ENCODE data around the gene GPRASP1. TPM values are rescaled to one million over a fixed set of nuclear protein-coding genes. Genes with fewer than 3 reads are reported as not detected.
"Not testable (repeated sequence)": the region's sequence is repeated elsewhere in the genome, so short reads cannot be mapped to it uniquely, and the experiment has no call there.

Gene GPRASP1
- total RNA-seq, 5 donors from 2014 or later (not counting 1 experiment from before 2014, with no cell fraction given) = 32.6 to 69.1 (median 36.0) TPM

GRCh38 chrX:102663820-102664219 is 12.5 kb downstream of the GPRASP1 start:
- no CpG with 5 or more reads among the region's 4 CpGs for WGBS (ENCODE audit: insufficient coverage)
- DNase-seq; H3K4me3 ChIP-seq (ENCODE audit: control insufficient read depth in 1 of 2, extremely low read depth in 1 of 2, low read length in 1 of 2); H3K4me3 Mint-ChIP-seq; ATAC-seq (replicated peaks in 1 of 4); H3K27me3 Mint-ChIP-seq; H3K27ac ChIP-seq (ENCODE audit: low read length); H3K36me3 ChIP-seq (ENCODE audit: control insufficient read depth in 2 of 2, extremely low read depth in 1 of 2, insufficient read depth in 1 of 2, low read length in 1 of 2); CTCF ChIA-PET; H3K27ac Mint-ChIP-seq; H3K9me3 ChIP-seq; H3K4me1 ChIP-seq (ENCODE audit: control insufficient read depth in 1 of 2, extremely low read depth in 1 of 2, insufficient read depth in 2 of 2, low read length in 2 of 2); POLR2A ChIA-PET; H3K27me3 ChIP-seq (replicated peaks in 1 of 2; ENCODE audit: control insufficient read depth in 2 of 2, extremely low read depth in 1 of 2, insufficient read depth in 2 of 2, low read length in 1 of 2): not testable (repeated sequence)
- Mint-ChIP-seq H3K9me3 (peaks cover 0 to 13% (median 11%) of the 10 kb centered on the region in 3 donors), H3K36me3 (peaks cover 50% of the 10 kb centered on the region), H3K4me1 (peaks cover 13 to 28% (median 14%) of the 10 kb centered on the region in 3 donors)

GRCh38 chrX:102667034-102667433 is 15.8 kb downstream of the GPRASP1 start:
- POLR2A ChIA-PET; H3K9me3 ChIP-seq; H3K4me1 ChIP-seq (ENCODE audit: control insufficient read depth in 1 of 2, extremely low read depth in 1 of 2, insufficient read depth in 2 of 2, low read length in 2 of 2); H3K36me3 ChIP-seq (ENCODE audit: control insufficient read depth in 2 of 2, extremely low read depth in 1 of 2, insufficient read depth in 1 of 2, low read length in 1 of 2); H3K27ac Mint-ChIP-seq; H3K4me3 ChIP-seq (ENCODE audit: control insufficient read depth in 1 of 2, extremely low read depth in 1 of 2, low read length in 1 of 2); H3K27me3 ChIP-seq (replicated peaks in 1 of 2; ENCODE audit: control insufficient read depth in 2 of 2, extremely low read depth in 1 of 2, insufficient read depth in 2 of 2, low read length in 1 of 2); DNase-seq; H3K27ac ChIP-seq (ENCODE audit: low read length); H3K4me3 Mint-ChIP-seq; H3K27me3 Mint-ChIP-seq; ATAC-seq (replicated peaks in 1 of 4): not testable (repeated sequence)
- Mint-ChIP-seq H3K9me3 (peaks cover 0 to 13% (median 11%) of the 10 kb centered on the region in 3 donors), H3K36me3 (peaks cover 62% of the 10 kb centered on the region), H3K4me1 (peaks cover 0 to 15% (median 0%) of the 10 kb centered on the region in 3 donors)
- no CpG with 5 or more reads among the region's 1 CpG for WGBS (ENCODE audit: insufficient coverage)
- CTCF ChIA-PET = interaction anchor here in 1 of 2 donors (0.6 kb wide), 1 partner anchor 74 kb away, joined by 3 read pairs; no protein-coding TSS in a partner anchor

GRCh38 chrX:102669526-102669925 is 18.2 kb downstream of the GPRASP1 start:
- no peaks in the 10 kb centered on the region for H3K36me3 ChIP-seq (ENCODE audit: control insufficient read depth in 2 of 2, extremely low read depth in 1 of 2, insufficient read depth in 1 of 2, low read length in 1 of 2)
- no peaks in the 10 kb centered on the region for H3K9me3 ChIP-seq
- no peaks in the 10 kb centered on the region for H3K4me1 ChIP-seq (ENCODE audit: control insufficient read depth in 1 of 2, extremely low read depth in 1 of 2, insufficient read depth in 2 of 2, low read length in 2 of 2)
- WGBS (ENCODE audit: insufficient coverage) = no CpG with 5 or more reads among the region's 4 CpGs
- Mint-ChIP-seq H3K4me3 (no peak overlapping the region), H3K36me3 (peaks cover 57% of the 10 kb centered on the region), H3K27ac (no peak overlapping the region), H3K4me1 (peaks cover 0 to 15% (median 0%) of the 10 kb centered on the region in 3 donors), H3K27me3 (no peaks in the 10 kb centered on the region), H3K9me3 (peaks cover 0 to 11% (median 7%) of the 10 kb centered on the region in 3 donors)
- ATAC-seq (replicated peaks in 1 of 4) (no peak), DNase-seq (no peak)
- no peaks in the 10 kb centered on the region for H3K27me3 ChIP-seq (replicated peaks in 1 of 2; ENCODE audit: control insufficient read depth in 2 of 2, extremely low read depth in 1 of 2, insufficient read depth in 2 of 2, low read length in 1 of 2)
- POLR2A ChIA-PET = no interaction called here
- H3K4me3 ChIP-seq (ENCODE audit: control insufficient read depth in 1 of 2, extremely low read depth in 1 of 2, low read length in 1 of 2) = no peak overlapping the region
- CTCF ChIA-PET = no interaction called here
- H3K27ac ChIP-seq (ENCODE audit: low read length) = no peak overlapping the region

GRCh38 chrX:102672856-102673255 is 21.6 kb downstream of the GPRASP1 start:
- Mint-ChIP-seq H3K27me3 (no peaks in the 10 kb centered on the region), H3K4me3 (no peak overlapping the region), H3K36me3 (peaks cover 38% of the 10 kb centered on the region), H3K27ac (no peak overlapping the region), H3K9me3 (peaks cover 0 to 3% (median 0%) of the 10 kb centered on the region in 3 donors), H3K4me1 (peaks cover 0 to 21% (median 6%) of the 10 kb centered on the region in 3 donors)
- DNase-seq = no peak
- no peaks in the 10 kb centered on the region for H3K4me1 ChIP-seq (ENCODE audit: control insufficient read depth in 1 of 2, extremely low read depth in 1 of 2, insufficient read depth in 2 of 2, low read length in 2 of 2)
- no peaks in the 10 kb centered on the region for H3K36me3 ChIP-seq (ENCODE audit: control insufficient read depth in 2 of 2, extremely low read depth in 1 of 2, insufficient read depth in 1 of 2, low read length in 1 of 2)
- H3K27ac ChIP-seq (ENCODE audit: low read length) = no peak overlapping the region
- H3K9me3 ChIP-seq = no peaks in the 10 kb centered on the region
- WGBS (ENCODE audit: insufficient coverage) = no CpG with 5 or more reads among the region's 3 CpGs
- H3K27me3 ChIP-seq (replicated peaks in 1 of 2; ENCODE audit: control insufficient read depth in 2 of 2, extremely low read depth in 1 of 2, insufficient read depth in 2 of 2, low read length in 1 of 2) = no peaks in the 10 kb centered on the region
- ChIA-PET CTCF (no interaction called here), POLR2A (interaction anchor here in 1 of 2 donors (0.6 kb wide), 2 partner anchors 12 to 85 kb away, joined by 4 to 5 read pairs; no protein-coding TSS in a partner anchor)
- no peak overlapping the region for H3K4me3 ChIP-seq (ENCODE audit: control insufficient read depth in 1 of 2, extremely low read depth in 1 of 2, low read length in 1 of 2)
- ATAC-seq (replicated peaks in 1 of 4) = no peak

GRCh38 chrX:102677479-102677878 is 26.2 kb downstream of the GPRASP1 start:
- peaks cover 37% of the 10 kb centered on the region for H3K36me3 Mint-ChIP-seq
- DNase-seq; H3K4me3 ChIP-seq (ENCODE audit: control insufficient read depth in 1 of 2, extremely low read depth in 1 of 2, low read length in 1 of 2); H3K27me3 Mint-ChIP-seq; CTCF ChIA-PET; H3K36me3 ChIP-seq (ENCODE audit: control insufficient read depth in 2 of 2, extremely low read depth in 1 of 2, insufficient read depth in 1 of 2, low read length in 1 of 2); H3K27me3 ChIP-seq (replicated peaks in 1 of 2; ENCODE audit: control insufficient read depth in 2 of 2, extremely low read depth in 1 of 2, insufficient read depth in 2 of 2, low read length in 1 of 2); H3K9me3 ChIP-seq; H3K27ac ChIP-seq (ENCODE audit: low read length); H3K4me3 Mint-ChIP-seq; H3K27ac Mint-ChIP-seq; ATAC-seq (replicated peaks in 1 of 4); H3K4me1 ChIP-seq (ENCODE audit: control insufficient read depth in 1 of 2, extremely low read depth in 1 of 2, insufficient read depth in 2 of 2, low read length in 2 of 2): not testable (repeated sequence)
- WGBS (ENCODE audit: insufficient coverage) = no CpG with 5 or more reads among the region's 1 CpG
- H3K9me3 Mint-ChIP-seq = peaks cover 5 to 13% (median 5%) of the 10 kb centered on the region in 3 donors
- POLR2A ChIA-PET = interaction anchor here in 1 of 2 donors (0.6 kb wide), 1 partner anchor 1234 kb away, joined by 3 read pairs; no protein-coding TSS in a partner anchor
- H3K4me1 Mint-ChIP-seq = peaks cover 0 to 22% (median 8%) of the 10 kb centered on the region in 3 donors

- no peak overlapping the region for H3K4me3 Mint-ChIP-seq
- peaks cover 0 to 4% of the 10 kb centered on the region in 2 donors for H3K27me3 Mint-ChIP-seq
- peaks cover 42% of the 10 kb centered on the region for H3K36me3 Mint-ChIP-seq
- no peak for ATAC-seq (replicated peaks in 1 of 4)
- Histone ChIP-seq H3K9me3 (peaks cover 4% of the 10 kb centered on the region), H3K27me3 (replicated peaks in 1 of 2; ENCODE audit: control insufficient read depth in 2 of 2, extremely low read depth in 1 of 2, insufficient read depth in 2 of 2, low read length in 1 of 2) (no peaks in the 10 kb centered on the region), H3K36me3 (ENCODE audit: control insufficient read depth in 2 of 2, extremely low read depth in 1 of 2, insufficient read depth in 1 of 2, low read length in 1 of 2) (no peaks in the 10 kb centered on the region), H3K4me3 (ENCODE audit: control insufficient read depth in 1 of 2, extremely low read depth in 1 of 2, low read length in 1 of 2) (no peak overlapping the region), H3K27ac (ENCODE audit: low read length) (no peak overlapping the region), H3K4me1 (ENCODE audit: control insufficient read depth in 1 of 2, extremely low read depth in 1 of 2, insufficient read depth in 2 of 2, low read length in 2 of 2) (no peaks in the 10 kb centered on the region)
- no peak for DNase-seq
- no CpG with 5 or more reads among the region's 2 CpGs for WGBS (ENCODE audit: insufficient coverage)
- peaks cover 5 to 19% (median 8%) of the 10 kb centered on the region in 3 donors for H3K4me1 Mint-ChIP-seq
- ChIA-PET POLR2A (interaction anchor here in 1 of 2 donors (0.6 kb wide), 1 partner anchor 12 kb away, joined by 4 read pairs; no protein-coding TSS in a partner anchor), CTCF (no interaction called here)
- H3K27ac Mint-ChIP-seq = peak overlapping the region; percentile 1 to 23
- peaks cover 5 to 12% (median 6%) of the 10 kb centered on the region in 3 donors for H3K9me3 Mint-ChIP-seq
Observed at GRCh38 chrX:102684772-102685520, 33.7 kb downstream of the GPRASP1 start.
